ENCODE data around the gene SYT3.

DNA sequence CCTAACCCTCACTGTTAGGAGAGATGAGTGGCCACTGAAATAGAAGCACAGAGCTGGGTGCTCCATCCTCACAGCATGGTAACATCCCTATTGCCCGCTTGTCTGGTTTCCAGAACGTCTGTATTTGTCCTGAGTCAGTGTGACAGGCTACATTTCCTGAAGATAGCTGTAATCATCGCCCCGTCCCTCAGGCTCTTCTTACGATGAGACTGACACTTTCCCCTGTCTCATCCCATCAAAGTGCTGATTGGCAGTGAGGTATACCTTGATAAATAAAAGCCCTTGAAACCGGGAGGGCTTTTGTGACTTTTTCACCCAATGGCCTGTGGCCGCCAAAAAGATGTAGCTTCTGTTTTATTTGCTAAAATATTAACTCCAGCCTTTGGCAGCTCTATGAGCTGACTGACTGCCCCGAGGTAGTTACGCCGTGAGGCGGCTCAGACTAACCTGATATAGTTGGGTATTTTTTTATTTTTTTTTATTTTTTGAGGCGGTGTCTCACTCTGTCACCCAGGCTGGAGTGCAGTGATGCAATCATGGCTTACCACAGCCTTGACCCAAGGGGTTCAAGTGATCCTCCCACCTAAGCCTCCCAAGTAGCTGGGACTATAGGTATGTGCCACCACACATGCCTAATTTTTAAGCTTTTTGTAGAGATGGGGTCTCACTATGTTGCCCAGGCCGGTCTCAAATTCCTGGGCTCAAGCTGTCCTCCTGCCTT, 65.8 kb downstream of the SYT3 start:
- TF ChIP-seq, protein P1, sequence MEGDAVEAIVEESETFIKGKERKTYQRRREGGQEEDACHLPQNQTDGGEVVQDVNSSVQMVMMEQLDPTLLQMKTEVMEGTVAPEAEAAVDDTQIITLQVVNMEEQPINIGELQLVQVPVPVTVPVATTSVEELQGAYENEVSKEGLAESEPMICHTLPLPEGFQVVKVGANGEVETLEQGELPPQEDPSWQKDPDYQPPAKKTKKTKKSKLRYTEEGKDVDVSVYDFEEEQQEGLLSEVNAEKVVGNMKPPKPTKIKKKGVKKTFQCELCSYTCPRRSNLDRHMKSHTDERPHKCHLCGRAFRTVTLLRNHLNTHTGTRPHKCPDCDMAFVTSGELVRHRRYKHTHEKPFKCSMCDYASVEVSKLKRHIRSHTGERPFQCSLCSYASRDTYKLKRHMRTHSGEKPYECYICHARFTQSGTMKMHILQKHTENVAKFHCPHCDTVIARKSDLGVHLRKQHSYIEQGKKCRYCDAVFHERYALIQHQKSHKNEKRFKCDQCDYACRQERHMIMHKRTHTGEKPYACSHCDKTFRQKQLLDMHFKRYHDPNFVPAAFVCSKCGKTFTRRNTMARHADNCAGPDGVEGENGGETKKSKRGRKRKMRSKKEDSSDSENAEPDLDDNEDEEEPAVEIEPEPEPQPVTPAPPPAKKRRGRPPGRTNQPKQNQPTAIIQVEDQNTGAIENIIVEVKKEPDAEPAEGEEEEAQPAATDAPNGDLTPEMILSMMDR (IDR thresholded peaks at IDR 0.05; ENCODE audit: insufficient read depth, low read length) = no peak
- no peak for TF ChIP-seq GABPA (IDR thresholded peaks at IDR 0.05; ENCODE audit: low read depth)
- TF ChIP-seq, protein P2, sequence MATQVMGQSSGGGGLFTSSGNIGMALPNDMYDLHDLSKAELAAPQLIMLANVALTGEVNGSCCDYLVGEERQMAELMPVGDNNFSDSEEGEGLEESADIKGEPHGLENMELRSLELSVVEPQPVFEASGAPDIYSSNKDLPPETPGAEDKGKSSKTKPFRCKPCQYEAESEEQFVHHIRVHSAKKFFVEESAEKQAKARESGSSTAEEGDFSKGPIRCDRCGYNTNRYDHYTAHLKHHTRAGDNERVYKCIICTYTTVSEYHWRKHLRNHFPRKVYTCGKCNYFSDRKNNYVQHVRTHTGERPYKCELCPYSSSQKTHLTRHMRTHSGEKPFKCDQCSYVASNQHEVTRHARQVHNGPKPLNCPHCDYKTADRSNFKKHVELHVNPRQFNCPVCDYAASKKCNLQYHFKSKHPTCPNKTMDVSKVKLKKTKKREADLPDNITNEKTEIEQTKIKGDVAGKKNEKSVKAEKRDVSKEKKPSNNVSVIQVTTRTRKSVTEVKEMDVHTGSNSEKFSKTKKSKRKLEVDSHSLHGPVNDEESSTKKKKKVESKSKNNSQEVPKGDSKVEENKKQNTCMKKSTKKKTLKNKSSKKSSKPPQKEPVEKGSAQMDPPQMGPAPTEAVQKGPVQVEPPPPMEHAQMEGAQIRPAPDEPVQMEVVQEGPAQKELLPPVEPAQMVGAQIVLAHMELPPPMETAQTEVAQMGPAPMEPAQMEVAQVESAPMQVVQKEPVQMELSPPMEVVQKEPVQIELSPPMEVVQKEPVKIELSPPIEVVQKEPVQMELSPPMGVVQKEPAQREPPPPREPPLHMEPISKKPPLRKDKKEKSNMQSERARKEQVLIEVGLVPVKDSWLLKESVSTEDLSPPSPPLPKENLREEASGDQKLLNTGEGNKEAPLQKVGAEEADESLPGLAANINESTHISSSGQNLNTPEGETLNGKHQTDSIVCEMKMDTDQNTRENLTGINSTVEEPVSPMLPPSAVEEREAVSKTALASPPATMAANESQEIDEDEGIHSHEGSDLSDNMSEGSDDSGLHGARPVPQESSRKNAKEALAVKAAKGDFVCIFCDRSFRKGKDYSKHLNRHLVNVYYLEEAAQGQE (IDR thresholded peaks at IDR 0.05; ENCODE audit: insufficient replicate concordance, low read depth) = no peak
- TF ChIP-seq POLR2AphosphoS5 (IDR thresholded peaks at IDR 0.05; ENCODE audit: low read depth) = no peak

All from HL-60 (cell line).